NCI-H748 treated with DMSO at 0.1 percent for 48 hours (cell line): ENCODE data around the gene PASK.
A peak's percentile ranks its signal among the peaks of the same experiment; 100 is the strongest.
"Not testable (repeated sequence)": the region's sequence is repeated elsewhere in the genome, so short reads cannot be mapped to it uniquely, and the experiment has no call there.

Source experiments
- DNase-seq: peaks from one replicate; lab custom pipeline; 2025; lab: John Stamatoyannopoulos, UW

The PASK gene

GRCh38 chr2:241105641-241106040 lies 43.6 kb downstream of the PASK start:
- no peak for DNase-seq

GRCh38 chr2:241104611-241105010 lies 44.7 kb downstream of the PASK start:
- DNase-seq: not testable (repeated sequence)

GRCh38 chr2:241103176-241103595 lies 46.1 kb downstream of the PASK start:
- no peak for DNase-seq

- DNase-seq: peak; percentile 67
Observed at GRCh38 chr2:241102239-241102803, 47.0 kb downstream of the PASK start, which contains the start of gene MTERF4. Gene MTERF4 (minus strand): TSS chr2:241102287. CDS start chr2:241102273, 14 bp downstream.

- DNase-seq: no peak
Observed at GRCh38 chr2:241099246-241099645, 50.0 kb downstream of the PASK start.

- no peak for DNase-seq
Observed at GRCh38 chr2:241096979-241097378, 52.3 kb downstream of the PASK start.

- DNase-seq: no peak
Observed at GRCh38 chr2:241095594-241096290, 53.5 kb downstream of the PASK start.

GRCh38 chr2:241094924-241095420 lies 54.3 kb downstream of the PASK start:
- no peak for DNase-seq

- no peak for DNase-seq
Observed at GRCh38 chr2:241094172-241094571, 55.1 kb downstream of the PASK start.

- DNase-seq: not testable (repeated sequence)
Observed at GRCh38 chr2:241093133-241093781, 56.0 kb downstream of the PASK start.

- no peak for DNase-seq
Observed at GRCh38 chr2:241092677-241093076, 56.6 kb downstream of the PASK start.

- DNase-seq: no peak
Observed at GRCh38 chr2:241091734-241092445, 57.4 kb downstream of the PASK start.

- DNase-seq: no peak
Observed at GRCh38 chr2:241091201-241091600, 58.1 kb downstream of the PASK start.

- no peak for DNase-seq
Observed at GRCh38 chr2:241088791-241089732, 60.2 kb downstream of the PASK start.

- DNase-seq: no peak
Observed at GRCh38 chr2:241088376-241088775, 60.9 kb downstream of the PASK start.

GRCh38 chr2:241087420-241088268 lies 61.6 kb downstream of the PASK start:
- DNase-seq: no peak

- no peak for DNase-seq
Observed at GRCh38 chr2:241084856-241085444, 64.3 kb downstream of the PASK start.

- no peak for DNase-seq
Observed at GRCh38 chr2:241083091-241083415, 66.2 kb downstream of the PASK start.

- DNase-seq: no peak
Observed at GRCh38 chr2:241082341-241083090, 66.8 kb downstream of the PASK start.
